ENCODE measurements around the gene KLHDC8A. TPM values are rescaled to one million over a fixed set of nuclear protein-coding genes. Genes with fewer than 3 reads are reported as not detected.

Gene KLHDC8A
- total RNA-seq, 1 donor = not detected

DNA sequence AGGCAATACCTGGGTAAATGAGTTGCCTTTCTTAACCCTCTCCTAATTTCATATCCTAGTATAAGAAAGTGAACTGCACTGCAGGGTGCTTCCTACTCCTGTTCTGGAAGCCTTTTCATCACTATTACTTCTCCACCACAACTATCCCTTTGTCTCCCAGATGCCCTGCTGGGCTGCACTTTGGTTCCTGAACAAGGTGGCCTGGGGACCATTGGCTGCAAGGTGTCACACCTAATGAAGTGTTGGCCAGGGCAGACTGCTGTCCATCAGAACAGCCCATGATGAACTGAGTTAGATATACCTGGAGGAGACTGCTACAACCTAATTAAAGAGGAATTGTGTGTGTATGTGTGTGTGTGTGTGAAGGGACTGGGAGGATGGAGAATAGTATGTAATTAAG lies 1.9 kb upstream of the KLHDC8A start:
- Histone ChIP-seq H4K20me1 (ENCODE audit: insufficient read depth, low read length) (no peaks in the 10 kb centered on the region), H3K4me1 (ENCODE audit: insufficient read depth, low read length) (peaks cover 8% of the 10 kb centered on the region), H3K27me3 (ENCODE audit: insufficient read depth, low read length) (peaks cover 48% of the 10 kb centered on the region), H3K4me2 (ENCODE audit: insufficient read depth, low read length) (no peak overlapping the region), H3K27ac (ENCODE audit: low read depth, low read length) (no peak overlapping the region), H3K79me2 (ENCODE audit: insufficient read depth, low read length) (no peaks in the 10 kb centered on the region), H3K9me3 (ENCODE audit: low read depth, low read length) (no peaks in the 10 kb centered on the region), H3K4me3 (ENCODE audit: insufficient read depth, low read length) (no peak overlapping the region), H2AFZ (ENCODE audit: low read length) (no peak overlapping the region), H3K36me3 (ENCODE audit: insufficient read depth, low read length) (no peaks in the 10 kb centered on the region)
- no peak for TF ChIP-seq CTCF (IDR thresholded peaks at IDR 0.05; ENCODE audit: extremely low read depth, low read depth, low read length)
- no peak for DNase-seq (ENCODE audit: insufficient read length, low spot score, missing footprints)

DNA sequence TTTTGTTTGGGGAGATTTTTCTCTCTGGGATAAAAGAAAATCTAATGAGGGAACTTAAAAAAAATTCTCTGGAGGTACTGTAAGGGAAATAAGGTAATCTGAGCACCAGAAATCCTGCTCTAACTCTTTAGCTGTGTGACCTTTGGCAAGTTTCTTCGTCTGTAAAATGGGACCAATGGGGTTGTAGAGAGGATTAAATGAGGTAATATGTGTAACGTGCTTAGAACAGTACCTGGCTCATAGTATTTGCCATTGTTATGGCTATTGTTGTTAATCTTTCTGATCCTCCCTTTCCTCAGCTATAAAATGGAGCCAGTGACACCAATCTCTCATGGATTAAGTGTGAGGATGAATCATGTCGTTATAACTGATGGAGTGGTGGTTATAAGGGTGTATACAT lies 845 bp upstream of the KLHDC8A start:
- no peaks in the 10 kb centered on the region for H3K79me2 ChIP-seq (ENCODE audit: insufficient read depth, low read length)
- no peaks in the 10 kb centered on the region for H3K36me3 ChIP-seq (ENCODE audit: insufficient read depth, low read length)
- peaks cover 8% of the 10 kb centered on the region for H3K4me1 ChIP-seq (ENCODE audit: insufficient read depth, low read length)
- H3K27me3 ChIP-seq (ENCODE audit: insufficient read depth, low read length) = peaks cover 41% of the 10 kb centered on the region
- no peak for TF ChIP-seq CTCF (IDR thresholded peaks at IDR 0.05; ENCODE audit: extremely low read depth, low read depth, low read length)
- H4K20me1 ChIP-seq (ENCODE audit: insufficient read depth, low read length) = no peaks in the 10 kb centered on the region
- no peak overlapping the region for H2AFZ ChIP-seq (ENCODE audit: low read length)
- H3K4me3 ChIP-seq (ENCODE audit: insufficient read depth, low read length) = no peak overlapping the region
- no peak overlapping the region for H3K27ac ChIP-seq (ENCODE audit: low read depth, low read length)
- no peak overlapping the region for H3K4me2 ChIP-seq (ENCODE audit: insufficient read depth, low read length)
- no peak for DNase-seq (ENCODE audit: insufficient read length, low spot score, missing footprints)
- no peaks in the 10 kb centered on the region for H3K9me3 ChIP-seq (ENCODE audit: low read depth, low read length)

- Histone ChIP-seq H3K27ac (ENCODE audit: low read depth, low read length) (no peak overlapping the region), H3K4me2 (ENCODE audit: insufficient read depth, low read length) (no peak overlapping the region), H3K4me3 (ENCODE audit: insufficient read depth, low read length) (no peak overlapping the region), H3K9me3 (ENCODE audit: low read depth, low read length) (no peaks in the 10 kb centered on the region), H3K4me1 (ENCODE audit: insufficient read depth, low read length) (peaks cover 8% of the 10 kb centered on the region), H3K36me3 (ENCODE audit: insufficient read depth, low read length) (no peaks in the 10 kb centered on the region), H4K20me1 (ENCODE audit: insufficient read depth, low read length) (no peaks in the 10 kb centered on the region), H3K27me3 (ENCODE audit: insufficient read depth, low read length) (peaks cover 22% of the 10 kb centered on the region), H2AFZ (ENCODE audit: low read length) (no peak overlapping the region), H3K79me2 (ENCODE audit: insufficient read depth, low read length) (no peaks in the 10 kb centered on the region)
- TF ChIP-seq CTCF (IDR thresholded peaks at IDR 0.05; ENCODE audit: extremely low read depth, low read depth, low read length) = no peak
- DNase-seq (ENCODE audit: insufficient read length, low spot score, missing footprints) = no peak
Measured at GRCh38 chr1:205355075-205355453, 1.7 kb downstream of the KLHDC8A start.

- Histone ChIP-seq H3K79me2 (ENCODE audit: insufficient read depth, low read length) (no peaks in the 10 kb centered on the region), H3K27ac (ENCODE audit: low read depth, low read length) (no peak overlapping the region), H3K36me3 (ENCODE audit: insufficient read depth, low read length) (no peaks in the 10 kb centered on the region), H3K27me3 (ENCODE audit: insufficient read depth, low read length) (peaks cover 16% of the 10 kb centered on the region), H2AFZ (ENCODE audit: low read length) (no peak overlapping the region), H3K4me1 (ENCODE audit: insufficient read depth, low read length) (peaks cover 8% of the 10 kb centered on the region), H3K4me2 (ENCODE audit: insufficient read depth, low read length) (no peak overlapping the region), H3K4me3 (ENCODE audit: insufficient read depth, low read length) (no peak overlapping the region), H3K9me3 (ENCODE audit: low read depth, low read length) (no peaks in the 10 kb centered on the region), H4K20me1 (ENCODE audit: insufficient read depth, low read length) (no peaks in the 10 kb centered on the region)
- DNase-seq (ENCODE audit: insufficient read length, low spot score, missing footprints) = peak; percentile 67
- TF ChIP-seq CTCF (IDR thresholded peaks at IDR 0.05; ENCODE audit: extremely low read depth, low read depth, low read length) = peak; percentile 92
Measured at GRCh38 chr1:205354259-205355074, 2.3 kb downstream of the KLHDC8A start.
